OCI-LY1 (cell line): Measurements from ENCODE around the gene RAD23B.

ENCODE experiments used
- H2AFZ ChIP-seq: fragments of 200-600 bp; sonication (generic), shearing (Covaris generic); 2 replicates; pipeline ENCODE4 v1.6.0; 2014; ENCODE audit warnings: antibody characterized with exemption, mild to moderate bottlenecking, low read length
- H3F3A ChIP-seq: fragments of 200-600 bp; sonication (generic), shearing (Covaris generic); 2 replicates; pipeline ENCODE4 v1.6.0; 2014; ENCODE audit warnings: mild to moderate bottlenecking, antibody characterized with exemption, low read length, moderate library complexity; ENCODE audit not compliant: insufficient read depth
- H3K27ac ChIP-seq: fragments of 200-600 bp; sonication (generic); 2 replicates; pipeline ENCODE4 v1.5.1; 2014; ENCODE audit warnings: low read length, mixed run types, mild to moderate bottlenecking, low read depth; ENCODE audit not compliant: poor library complexity, severe bottlenecking
- H3K27me3 ChIP-seq: fragments of 200-600 bp; sonication (generic); 2 replicates; pipeline ENCODE4 v1.6.0; 2014; ENCODE audit warnings: antibody characterized with exemption, mild to moderate bottlenecking, low read length, moderate library complexity; ENCODE audit not compliant: insufficient read depth
- H3K36me3 ChIP-seq: fragments of 200-600 bp; sonication (generic); 2 replicates; pipeline ENCODE4 v1.6.1; 2014; ENCODE audit warnings: mild to moderate bottlenecking, antibody characterized with exemption, low read length, moderate library complexity, mixed read lengths; ENCODE audit not compliant: insufficient read depth
- H3K4me1 ChIP-seq: fragments of 200-600 bp; sonication (generic); 2 replicates; pipeline ENCODE4 v1.5.1; 2014; ENCODE audit warnings: mild to moderate bottlenecking, low read length, moderate library complexity; ENCODE audit not compliant: insufficient read depth, severe bottlenecking
- H3K4me2 ChIP-seq: fragments of 200-600 bp; sonication (generic), shearing (Covaris generic); 2 replicates; pipeline ENCODE4 v1.6.1; 2014; ENCODE audit warnings: low read length
- H3K4me3 ChIP-seq: fragments of 200-600 bp; sonication (generic); 2 replicates; pipeline ENCODE4 v1.5.1; 2014; ENCODE audit warnings: low read length, low read depth, mild to moderate bottlenecking, mixed read lengths; ENCODE audit not compliant: poor library complexity, severe bottlenecking
- H3K79me2 ChIP-seq: fragments of 200-600 bp; shearing (Covaris generic); 2 replicates; pipeline ENCODE4 v1.6.1; 2016; ENCODE audit warnings: mixed run types, low read length, mixed read lengths; ENCODE audit not compliant: insufficient read depth
- H3K9ac ChIP-seq: fragments of 200-600 bp; sonication (generic), shearing (Covaris generic); 2 replicates; pipeline ENCODE4 v1.6.1; 2014; ENCODE audit warnings: mild to moderate bottlenecking, low read length, mixed read lengths
- H3K9me2 ChIP-seq: fragments of 200-600 bp; sonication (generic), shearing (Covaris generic); 2 replicates; pipeline ENCODE4 v1.6.1; 2014; ENCODE audit warnings: low read depth, mild to moderate bottlenecking, low read length, mixed read lengths
- H3K9me3 ChIP-seq: fragments of 200-600 bp; shearing (Covaris generic); 2 replicates; pipeline ENCODE4 v1.6.1; 2014; ENCODE audit warnings: low read length, mixed read lengths
- H4K20me1 ChIP-seq: fragments of 200-600 bp; sonication (generic), shearing (Covaris generic); 2 replicates; pipeline ENCODE4 v1.6.0; 2016; ENCODE audit warnings: mild to moderate bottlenecking, low read length; ENCODE audit not compliant: insufficient read depth
- CTCF ChIP-seq: fragments of 200-600 bp; sonication (generic), shearing (Covaris generic); IDR thresholded peaks from 2 replicates; pipeline ENCODE4 v1.5.1; 2017; ENCODE audit warnings: mild to moderate bottlenecking, antibody characterized with exemption, low read length, moderate library complexity, mixed read lengths
- EZH2 ChIP-seq: fragments of 200-600 bp; sonication (generic), shearing (Covaris generic); IDR thresholded peaks from 2 replicates; pipeline ENCODE4 v1.8.0; 2017; ENCODE audit warnings: borderline replicate concordance, mixed run types, mild to moderate bottlenecking, antibody characterized with exemption, low read length, moderate library complexity, mixed read lengths

RAD23B gene

GRCh38 chr9:107281184-107281583 is 1.9 kb upstream of the RAD23B start:
- Histone ChIP-seq H3K9ac (no peak overlapping the region), H4K20me1 (0 out of 2 replicates have a peak, but pooled peaks cover 3% of the 10 kb centered on the region), H3K79me2 (peaks cover 23% of the 10 kb centered on the region), H3K4me2 (no peak overlapping the region), H3F3A (no peaks in the 10 kb centered on the region), H3K27me3 (no peaks in the 10 kb centered on the region), H3K9me3 (no peaks in the 10 kb centered on the region), H3K36me3 (peaks cover 10% of the 10 kb centered on the region), H2AFZ (no peak overlapping the region), H3K9me2 (no peaks in the 10 kb centered on the region), H3K4me3 (no peak overlapping the region), H3K4me1 (peaks cover 23% of the 10 kb centered on the region), H3K27ac (no peak overlapping the region)
- no peak for TF ChIP-seq CTCF

- Histone ChIP-seq H3K4me3 (peak overlapping the region; percentile 75), H3K27ac (no peak overlapping the region), H3F3A (no peaks in the 10 kb centered on the region), H3K4me1 (peaks cover 31% of the 10 kb centered on the region), H4K20me1 (0 out of 2 replicates have a peak, but pooled peaks cover 3% of the 10 kb centered on the region), H3K27me3 (no peaks in the 10 kb centered on the region), H3K36me3 (peaks cover 11% of the 10 kb centered on the region), H3K9me2 (no peaks in the 10 kb centered on the region), H2AFZ (peak overlapping the region; percentile 92), H3K79me2 (peaks cover 33% of the 10 kb centered on the region), H3K9ac (peak overlapping the region; percentile 84), H3K4me2 (peak overlapping the region; percentile 90), H3K9me3 (no peaks in the 10 kb centered on the region)
- no peak for TF ChIP-seq EZH2
- TF ChIP-seq CTCF: no peak
Measured at GRCh38 chr9:107281922-107282667, 984 bp upstream of the RAD23B start.

- H3K36me3 ChIP-seq: peaks cover 14% of the 10 kb centered on the region
- no peaks in the 10 kb centered on the region for H3K27me3 ChIP-seq
- peak overlapping the region; percentile 75 for H3K4me3 ChIP-seq
- H4K20me1 ChIP-seq: 0 out of 2 replicates have a peak, but pooled peaks cover 3% of the 10 kb centered on the region
- peak overlapping the region; percentile 95 for H3K9ac ChIP-seq
- no peaks in the 10 kb centered on the region for H3K9me3 ChIP-seq
- peaks cover 33% of the 10 kb centered on the region for H3K4me1 ChIP-seq
- no peaks in the 10 kb centered on the region for H3F3A ChIP-seq
- peaks cover 50% of the 10 kb centered on the region for H3K79me2 ChIP-seq
- H3K4me2 ChIP-seq: peak overlapping the region; percentile 81
- no peak overlapping the region for H2AFZ ChIP-seq
- peak overlapping the region; percentile 79 for H3K27ac ChIP-seq
- no peaks in the 10 kb centered on the region for H3K9me2 ChIP-seq
- no peak for TF ChIP-seq EZH2
- no peak for TF ChIP-seq CTCF
Measured at GRCh38 chr9:107283623-107284616, 841 bp downstream of the RAD23B start.
